ENCODE measurements around the gene DNER.

Gene DNER

GRCh38 chr2:229371086-229371485, 343.3 kb downstream of the DNER start:
- Histone ChIP-seq H3K4me1 (ENCODE audit: control insufficient read depth, insufficient read depth, low read length) (no peaks in the 10 kb centered on the region), H3K9me3 (ENCODE audit: control insufficient read depth, insufficient read depth, low read length) (no peaks in the 10 kb centered on the region), H3K36me3 (ENCODE audit: control insufficient read depth, insufficient read depth, low read length) (no peaks in the 10 kb centered on the region), H3K27me3 (ENCODE audit: control insufficient read depth, insufficient read depth, low read length) (no peaks in the 10 kb centered on the region), H3K4me3 (ENCODE audit: low read depth, low read length) (no peak overlapping the region), H3K9ac (ENCODE audit: low read depth, low read length) (no peak overlapping the region)

- no peak overlapping the region for H3K9ac ChIP-seq (ENCODE audit: low read depth, low read length)
- no peaks in the 10 kb centered on the region for H3K4me1 ChIP-seq (ENCODE audit: control insufficient read depth, insufficient read depth, low read length)
- H3K9me3 ChIP-seq (ENCODE audit: control insufficient read depth, insufficient read depth, low read length), result no peaks in the 10 kb centered on the region
- no peak overlapping the region for H3K4me3 ChIP-seq (ENCODE audit: low read depth, low read length)
- H3K36me3 ChIP-seq (ENCODE audit: control insufficient read depth, insufficient read depth, low read length), result no peaks in the 10 kb centered on the region
- no peaks in the 10 kb centered on the region for H3K27me3 ChIP-seq (ENCODE audit: control insufficient read depth, insufficient read depth, low read length)
Observed at GRCh38 chr2:229370509-229370908, 343.8 kb downstream of the DNER start.

DNA sequence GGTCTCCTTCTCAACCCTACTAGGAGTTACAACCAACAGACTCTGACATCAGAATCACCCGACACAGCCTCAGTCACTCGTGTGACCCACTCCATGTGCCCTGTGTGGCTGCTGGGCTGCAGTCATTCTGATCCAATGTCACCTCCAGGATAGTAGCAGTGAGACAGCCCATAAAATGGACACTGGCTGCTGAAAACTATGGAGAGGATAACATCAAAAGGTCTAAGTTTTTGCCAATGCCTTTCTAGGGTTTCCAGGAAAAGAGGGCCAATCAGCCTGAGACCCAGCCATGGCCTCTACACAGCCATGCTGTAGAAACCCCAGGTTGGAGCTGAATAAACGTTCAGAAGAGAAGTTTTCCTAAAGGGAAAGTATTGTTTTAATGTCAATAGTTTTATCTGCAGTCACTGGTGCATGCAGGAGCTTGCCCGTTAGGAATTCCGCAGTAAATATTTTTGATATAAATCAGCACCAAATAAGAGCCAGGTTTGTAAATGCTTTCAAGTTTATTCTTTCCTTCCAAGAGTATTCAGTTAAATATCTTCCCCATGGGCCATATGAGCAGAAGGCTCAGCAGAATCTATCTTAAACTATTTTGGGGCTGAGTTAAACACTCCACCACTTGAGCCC, 351.1 kb downstream of the DNER start:
- Histone ChIP-seq H3K36me3 (ENCODE audit: control insufficient read depth, insufficient read depth, low read length) (no peaks in the 10 kb centered on the region), H3K9me3 (ENCODE audit: control insufficient read depth, insufficient read depth, low read length) (no peaks in the 10 kb centered on the region), H3K27me3 (ENCODE audit: control insufficient read depth, insufficient read depth, low read length) (no peaks in the 10 kb centered on the region), H3K9ac (ENCODE audit: low read depth, low read length) (no peak overlapping the region), H3K4me3 (ENCODE audit: low read depth, low read length) (no peak overlapping the region), H3K4me1 (ENCODE audit: control insufficient read depth, insufficient read depth, low read length) (no peaks in the 10 kb centered on the region)

- H3K36me3 ChIP-seq (ENCODE audit: control insufficient read depth, insufficient read depth, low read length), result no peaks in the 10 kb centered on the region
- no peak overlapping the region for H3K9ac ChIP-seq (ENCODE audit: low read depth, low read length)
- no peaks in the 10 kb centered on the region for H3K9me3 ChIP-seq (ENCODE audit: control insufficient read depth, insufficient read depth, low read length)
- no peak overlapping the region for H3K4me3 ChIP-seq (ENCODE audit: low read depth, low read length)
- H3K27me3 ChIP-seq (ENCODE audit: control insufficient read depth, insufficient read depth, low read length), result no peaks in the 10 kb centered on the region
- H3K4me1 ChIP-seq (ENCODE audit: control insufficient read depth, insufficient read depth, low read length), result no peaks in the 10 kb centered on the region
Observed at GRCh38 chr2:229350883-229351282, 363.5 kb downstream of the DNER start.

DNA sequence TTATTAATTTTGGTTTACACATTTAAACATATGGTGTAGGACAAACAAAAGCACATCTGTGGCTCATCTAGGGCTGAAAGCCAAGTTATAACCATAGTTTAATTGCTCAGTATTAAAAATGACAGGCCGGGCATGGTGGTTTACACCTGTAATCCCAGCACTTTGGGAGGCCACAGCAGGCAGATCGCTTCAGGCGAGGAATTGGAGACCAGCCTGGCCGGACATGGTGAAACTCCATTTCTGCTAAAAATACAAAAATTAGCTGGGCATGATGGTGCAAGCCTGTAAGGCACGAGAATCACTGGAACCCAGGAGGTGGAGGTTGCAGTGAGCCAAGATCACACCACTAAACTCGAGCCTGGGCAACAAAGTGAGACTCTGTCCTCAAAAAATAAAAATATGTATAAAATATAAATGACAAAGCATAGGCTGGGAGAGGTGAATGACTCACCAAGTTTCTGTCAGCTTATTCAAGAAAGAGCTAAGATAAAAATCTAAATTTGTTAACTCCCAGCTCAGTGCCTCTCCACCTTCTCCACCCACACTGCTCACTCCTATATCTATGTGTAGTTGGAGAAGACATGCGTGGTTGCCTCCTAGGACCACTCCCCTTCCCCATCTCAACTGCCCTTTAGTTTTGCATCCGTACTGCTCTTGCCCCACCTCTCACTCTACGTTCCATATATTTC, 364.1 kb downstream of the DNER start:
- Histone ChIP-seq H3K4me1 (ENCODE audit: control insufficient read depth, insufficient read depth, low read length) (no peaks in the 10 kb centered on the region), H3K36me3 (ENCODE audit: control insufficient read depth, insufficient read depth, low read length) (no peaks in the 10 kb centered on the region), H3K9me3 (ENCODE audit: control insufficient read depth, insufficient read depth, low read length) (no peaks in the 10 kb centered on the region), H3K4me3 (ENCODE audit: low read depth, low read length) (no peak overlapping the region), H3K27me3 (ENCODE audit: control insufficient read depth, insufficient read depth, low read length) (no peaks in the 10 kb centered on the region), H3K9ac (ENCODE audit: low read depth, low read length) (no peak overlapping the region)

- H3K4me1 ChIP-seq (ENCODE audit: control insufficient read depth, insufficient read depth, low read length), result no peaks in the 10 kb centered on the region
- H3K27me3 ChIP-seq (ENCODE audit: control insufficient read depth, insufficient read depth, low read length), result no peaks in the 10 kb centered on the region
- no peak overlapping the region for H3K4me3 ChIP-seq (ENCODE audit: low read depth, low read length)
- H3K9ac ChIP-seq (ENCODE audit: low read depth, low read length), result no peak overlapping the region
- H3K9me3 ChIP-seq (ENCODE audit: control insufficient read depth, insufficient read depth, low read length), result no peaks in the 10 kb centered on the region
- no peaks in the 10 kb centered on the region for H3K36me3 ChIP-seq (ENCODE audit: control insufficient read depth, insufficient read depth, low read length)
Observed at GRCh38 chr2:229348128-229348527, 366.2 kb downstream of the DNER start.

GRCh38 chr2:229346816-229347540, 367.4 kb downstream of the DNER start:
- no peaks in the 10 kb centered on the region for H3K36me3 ChIP-seq (ENCODE audit: control insufficient read depth, insufficient read depth, low read length)
- H3K4me1 ChIP-seq (ENCODE audit: control insufficient read depth, insufficient read depth, low read length), result no peaks in the 10 kb centered on the region

GRCh38 chr2:229344955-229345354, 369.4 kb downstream of the DNER start:
- Histone ChIP-seq H3K27me3 (ENCODE audit: control insufficient read depth, insufficient read depth, low read length) (no peaks in the 10 kb centered on the region), H3K9ac (ENCODE audit: low read depth, low read length) (no peak overlapping the region), H3K4me3 (ENCODE audit: low read depth, low read length) (no peak overlapping the region), H3K9me3 (ENCODE audit: control insufficient read depth, insufficient read depth, low read length) (no peaks in the 10 kb centered on the region), H3K4me1 (ENCODE audit: control insufficient read depth, insufficient read depth, low read length) (no peaks in the 10 kb centered on the region), H3K36me3 (ENCODE audit: control insufficient read depth, insufficient read depth, low read length) (no peaks in the 10 kb centered on the region)

More at GRCh38 chr2:229346816-229347540, 367.4 kb downstream of the DNER start:
- Histone ChIP-seq H3K27me3 (ENCODE audit: control insufficient read depth, insufficient read depth, low read length) (no peaks in the 10 kb centered on the region), H3K4me3 (ENCODE audit: low read depth, low read length) (no peak overlapping the region), H3K9me3 (ENCODE audit: control insufficient read depth, insufficient read depth, low read length) (no peaks in the 10 kb centered on the region), H3K9ac (ENCODE audit: low read depth, low read length) (no peak overlapping the region)

GRCh38 chr2:229344151-229344551, 370.2 kb downstream of the DNER start:
- no peaks in the 10 kb centered on the region for H3K36me3 ChIP-seq (ENCODE audit: control insufficient read depth, insufficient read depth, low read length)
- no peaks in the 10 kb centered on the region for H3K27me3 ChIP-seq (ENCODE audit: control insufficient read depth, insufficient read depth, low read length)
- no peak overlapping the region for H3K4me3 ChIP-seq (ENCODE audit: low read depth, low read length)
- no peak overlapping the region for H3K9ac ChIP-seq (ENCODE audit: low read depth, low read length)
- H3K4me1 ChIP-seq (ENCODE audit: control insufficient read depth, insufficient read depth, low read length), result no peaks in the 10 kb centered on the region
- H3K9me3 ChIP-seq (ENCODE audit: control insufficient read depth, insufficient read depth, low read length), result no peaks in the 10 kb centered on the region

DNA sequence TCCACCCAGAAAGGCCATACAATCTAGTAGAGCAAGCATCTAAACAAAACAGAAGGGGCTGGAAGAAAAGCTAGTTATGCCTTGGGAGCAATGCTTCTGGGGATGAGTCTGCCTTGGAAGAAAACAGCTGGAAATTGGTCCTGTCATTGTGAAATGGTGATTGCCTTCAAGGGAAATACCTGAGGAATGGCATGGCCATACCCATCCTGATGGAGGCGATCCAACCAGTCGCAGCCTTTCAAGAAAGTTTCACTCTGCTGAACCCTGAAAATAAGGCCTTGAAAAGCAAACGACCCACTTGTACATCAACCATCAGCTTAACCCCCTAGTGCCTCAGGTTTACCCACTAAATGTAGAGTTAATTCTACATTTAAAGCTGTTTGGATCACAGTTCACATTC, 370.7 kb downstream of the DNER start:
- no peaks in the 10 kb centered on the region for H3K4me1 ChIP-seq (ENCODE audit: control insufficient read depth, insufficient read depth, low read length)
- no peak overlapping the region for H3K4me3 ChIP-seq (ENCODE audit: low read depth, low read length)
- no peaks in the 10 kb centered on the region for H3K36me3 ChIP-seq (ENCODE audit: control insufficient read depth, insufficient read depth, low read length)
- no peaks in the 10 kb centered on the region for H3K27me3 ChIP-seq (ENCODE audit: control insufficient read depth, insufficient read depth, low read length)
- H3K9ac ChIP-seq (ENCODE audit: low read depth, low read length), result no peak overlapping the region
- H3K9me3 ChIP-seq (ENCODE audit: control insufficient read depth, insufficient read depth, low read length), result no peaks in the 10 kb centered on the region

DNA sequence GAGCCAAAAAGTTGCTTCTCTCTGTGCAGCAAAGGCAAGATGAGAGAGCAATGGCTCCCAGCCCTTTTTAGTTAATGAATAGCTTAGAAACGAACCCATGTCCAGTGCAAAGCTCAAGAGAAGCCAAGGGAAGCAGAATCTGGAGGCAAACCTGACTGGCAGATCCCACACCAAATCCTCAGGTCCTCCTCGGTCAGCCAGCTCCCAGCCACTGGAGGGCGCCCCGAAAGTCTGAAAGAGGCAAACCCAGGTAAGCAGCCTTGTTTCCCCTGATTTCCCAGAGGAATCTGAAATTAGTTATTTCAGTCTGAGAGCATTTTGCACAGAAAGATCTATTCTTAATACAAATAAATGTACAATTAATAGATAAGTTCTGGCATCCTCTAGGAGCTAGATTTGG, 372.0 kb downstream of the DNER start:
- Histone ChIP-seq H3K9me3 (ENCODE audit: control insufficient read depth, insufficient read depth, low read length) (no peaks in the 10 kb centered on the region), H3K9ac (ENCODE audit: low read depth, low read length) (no peak overlapping the region), H3K27me3 (ENCODE audit: control insufficient read depth, insufficient read depth, low read length) (no peaks in the 10 kb centered on the region), H3K4me1 (ENCODE audit: control insufficient read depth, insufficient read depth, low read length) (no peaks in the 10 kb centered on the region), H3K4me3 (ENCODE audit: low read depth, low read length) (no peak overlapping the region), H3K36me3 (ENCODE audit: control insufficient read depth, insufficient read depth, low read length) (no peaks in the 10 kb centered on the region)

Data from iPS-15b (cell line).